ENCODE measurements around the gene SVIL. TPM values are rescaled to one million over a fixed set of nuclear protein-coding genes. Genes with fewer than 3 reads are reported as not detected.
"Not testable (repeated sequence)": the region's sequence is repeated elsewhere in the genome, so short reads cannot be mapped to it uniquely, and the experiment has no call there.

SVIL gene
- polyA plus RNA-seq, 1 experiment = 5.7 TPM

DNA sequence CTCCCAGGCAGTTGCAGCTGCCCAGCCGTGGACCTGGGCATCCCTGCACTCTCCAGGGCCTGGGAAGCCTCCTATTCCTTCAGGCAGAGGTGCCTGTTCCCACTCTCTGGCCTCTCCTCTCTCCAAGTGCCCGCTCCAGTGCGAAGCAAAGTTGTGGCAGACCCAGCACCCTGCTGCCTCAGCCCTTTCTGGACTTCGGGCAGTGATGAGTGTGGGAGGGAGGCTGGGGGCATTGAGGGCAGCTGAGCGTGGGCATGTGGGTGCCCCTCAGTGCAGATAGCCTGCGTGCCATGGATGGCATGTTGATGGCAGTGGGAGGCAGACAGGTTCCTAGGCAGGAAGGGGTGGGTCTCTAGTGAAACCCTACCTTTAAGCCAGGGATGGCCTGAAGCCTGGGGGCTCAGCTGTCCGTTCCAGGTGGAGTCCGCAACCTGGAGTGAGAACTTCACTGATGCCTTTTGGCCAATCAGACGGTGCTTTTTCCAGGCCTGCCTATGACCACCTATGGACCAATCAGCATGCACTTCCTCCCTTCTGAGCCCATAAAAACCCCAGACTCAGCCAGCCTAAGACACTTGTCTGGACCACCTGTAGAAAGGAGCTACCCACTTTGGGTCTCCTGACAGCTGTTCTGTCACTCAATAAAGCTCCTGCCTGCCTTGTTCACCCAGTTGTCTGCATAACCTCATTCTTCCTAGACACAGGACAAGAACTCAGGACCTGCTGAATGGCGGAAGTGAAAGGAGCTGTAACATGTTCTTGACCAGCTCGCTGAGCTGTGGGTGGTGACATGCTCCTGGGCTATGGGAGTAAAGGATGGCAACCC, 26.1 kb downstream of the SVIL start:
- POLR2A ChIA-PET = no interaction called here
- Histone ChIP-seq H3K36me3 (ENCODE audit: control insufficient read depth, insufficient read depth, low read length) (no peaks in the 10 kb centered on the region), H3K4me3 (ENCODE audit: low read depth, low read length) (no peak overlapping the region), H3K27me3 (ENCODE audit: control insufficient read depth, insufficient read depth, low read length) (peaks cover 3% of the 10 kb centered on the region; the same call in 1 of the 2 replicates)
- TF ChIP-seq, protein P1, sequence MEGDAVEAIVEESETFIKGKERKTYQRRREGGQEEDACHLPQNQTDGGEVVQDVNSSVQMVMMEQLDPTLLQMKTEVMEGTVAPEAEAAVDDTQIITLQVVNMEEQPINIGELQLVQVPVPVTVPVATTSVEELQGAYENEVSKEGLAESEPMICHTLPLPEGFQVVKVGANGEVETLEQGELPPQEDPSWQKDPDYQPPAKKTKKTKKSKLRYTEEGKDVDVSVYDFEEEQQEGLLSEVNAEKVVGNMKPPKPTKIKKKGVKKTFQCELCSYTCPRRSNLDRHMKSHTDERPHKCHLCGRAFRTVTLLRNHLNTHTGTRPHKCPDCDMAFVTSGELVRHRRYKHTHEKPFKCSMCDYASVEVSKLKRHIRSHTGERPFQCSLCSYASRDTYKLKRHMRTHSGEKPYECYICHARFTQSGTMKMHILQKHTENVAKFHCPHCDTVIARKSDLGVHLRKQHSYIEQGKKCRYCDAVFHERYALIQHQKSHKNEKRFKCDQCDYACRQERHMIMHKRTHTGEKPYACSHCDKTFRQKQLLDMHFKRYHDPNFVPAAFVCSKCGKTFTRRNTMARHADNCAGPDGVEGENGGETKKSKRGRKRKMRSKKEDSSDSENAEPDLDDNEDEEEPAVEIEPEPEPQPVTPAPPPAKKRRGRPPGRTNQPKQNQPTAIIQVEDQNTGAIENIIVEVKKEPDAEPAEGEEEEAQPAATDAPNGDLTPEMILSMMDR (IDR thresholded peaks at IDR 0.05; ENCODE audit: insufficient read depth, low read depth, low read length) = no peak
- no peak for DNase-seq (ENCODE audit: low read depth)
- CTCF ChIA-PET = interaction anchor here (0.6 to 1.6 kb wide), 4 partner anchors 10 to 73 kb away, joined by 3 to 5 read pairs (median 4); no protein-coding TSS in a partner anchor

DNA sequence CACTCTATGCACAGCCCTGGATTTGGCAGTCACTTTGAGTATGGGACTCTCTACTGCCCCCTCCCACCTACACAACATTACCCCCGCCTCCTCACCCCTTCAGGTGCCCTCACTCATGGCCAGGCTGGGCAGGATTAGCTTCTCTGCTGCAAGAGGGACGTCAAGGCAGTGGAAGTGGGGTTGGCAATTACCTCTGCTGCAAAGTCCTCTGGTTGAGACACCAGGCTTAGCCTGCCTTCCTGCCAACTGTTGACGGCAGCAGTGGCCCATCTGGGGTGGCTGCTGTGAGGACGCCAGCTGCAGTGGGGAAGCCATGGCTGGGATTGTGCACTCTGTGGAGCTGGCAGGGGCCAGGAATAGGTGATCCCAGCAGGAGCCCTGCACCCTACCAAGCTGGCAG, 26.7 kb downstream of the SVIL start:
- Histone ChIP-seq H3K27me3 (ENCODE audit: control insufficient read depth, insufficient read depth, low read length) (peaks cover 3% of the 10 kb centered on the region; the same call in 1 of the 2 replicates), H3K36me3 (ENCODE audit: control insufficient read depth, insufficient read depth, low read length) (no peaks in the 10 kb centered on the region), H3K4me3 (ENCODE audit: low read depth, low read length) (no peak overlapping the region)
- POLR2A ChIA-PET = no interaction called here
- TF ChIP-seq, protein P1 (IDR thresholded peaks at IDR 0.05; ENCODE audit: insufficient read depth, low read depth, low read length) = no peak
- no peak for DNase-seq (ENCODE audit: low read depth)
- CTCF ChIA-PET = interaction anchor here (1.4 to 1.6 kb wide), 3 partner anchors 11 to 22 kb away, joined by 3 to 5 read pairs (median 5); no protein-coding TSS in a partner anchor

DNA sequence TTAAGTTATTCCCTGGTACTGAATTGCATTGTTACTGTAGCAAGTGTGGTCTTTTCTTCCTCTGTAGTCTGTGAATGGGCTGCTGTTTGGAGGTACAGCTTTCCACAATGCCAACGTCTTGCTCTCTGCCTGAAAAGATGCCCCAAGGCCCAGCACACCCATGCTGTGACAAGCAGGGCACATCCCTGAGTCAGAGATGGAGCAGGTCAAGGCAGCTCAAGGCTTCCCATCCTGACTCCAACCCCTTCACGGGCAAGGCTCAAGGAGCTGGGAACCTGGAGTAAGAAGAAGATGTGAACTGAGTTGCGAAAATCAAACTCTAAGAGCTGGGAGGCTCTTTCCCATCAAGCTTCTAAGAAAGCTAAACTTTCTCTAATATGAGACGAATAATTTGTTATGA, 27.2 kb downstream of the SVIL start:
- no peak for DNase-seq (ENCODE audit: low read depth)
- TF ChIP-seq, protein P1 (IDR thresholded peaks at IDR 0.05; ENCODE audit: insufficient read depth, low read depth, low read length) = no peak
- H3K36me3 ChIP-seq (ENCODE audit: control insufficient read depth, insufficient read depth, low read length) = no peaks in the 10 kb centered on the region
- H3K4me3 ChIP-seq (ENCODE audit: low read depth, low read length) = no peak overlapping the region
- ChIA-PET CTCF (interaction anchor here (1.4 to 1.6 kb wide), 3 partner anchors 12 to 21 kb away, joined by 3 to 5 read pairs (median 5); no protein-coding TSS in a partner anchor), POLR2A (no interaction called here)
- H3K27me3 ChIP-seq (ENCODE audit: control insufficient read depth, insufficient read depth, low read length) = peaks cover 3% of the 10 kb centered on the region; the same call in 1 of the 2 replicates

DNA sequence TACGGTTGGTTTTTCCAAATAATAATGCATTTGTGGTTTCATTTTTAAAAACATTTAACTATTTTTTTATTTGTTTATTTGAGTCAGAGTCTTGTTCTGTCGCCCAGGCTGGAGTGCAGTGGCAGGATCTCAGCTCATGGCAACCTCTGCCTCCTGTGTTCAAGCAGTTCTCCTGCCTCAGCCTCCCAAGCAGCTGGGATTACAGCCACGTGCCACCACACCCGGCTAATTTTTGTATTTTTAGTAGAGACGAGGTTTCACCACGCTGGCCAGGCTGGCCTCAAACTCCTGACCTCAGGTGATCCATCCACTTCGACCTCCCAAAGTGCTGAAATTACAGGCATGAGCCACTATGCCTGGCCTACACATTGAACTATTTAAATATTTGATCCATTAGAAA, 28.1 kb downstream of the SVIL start:
- POLR2A ChIA-PET; H3K4me3 ChIP-seq (ENCODE audit: low read depth, low read length); H3K36me3 ChIP-seq (ENCODE audit: control insufficient read depth, insufficient read depth, low read length); H3K27me3 ChIP-seq (ENCODE audit: control insufficient read depth, insufficient read depth, low read length); DNase-seq (ENCODE audit: low read depth); CTCF ChIA-PET: not testable (repeated sequence)

DNA sequence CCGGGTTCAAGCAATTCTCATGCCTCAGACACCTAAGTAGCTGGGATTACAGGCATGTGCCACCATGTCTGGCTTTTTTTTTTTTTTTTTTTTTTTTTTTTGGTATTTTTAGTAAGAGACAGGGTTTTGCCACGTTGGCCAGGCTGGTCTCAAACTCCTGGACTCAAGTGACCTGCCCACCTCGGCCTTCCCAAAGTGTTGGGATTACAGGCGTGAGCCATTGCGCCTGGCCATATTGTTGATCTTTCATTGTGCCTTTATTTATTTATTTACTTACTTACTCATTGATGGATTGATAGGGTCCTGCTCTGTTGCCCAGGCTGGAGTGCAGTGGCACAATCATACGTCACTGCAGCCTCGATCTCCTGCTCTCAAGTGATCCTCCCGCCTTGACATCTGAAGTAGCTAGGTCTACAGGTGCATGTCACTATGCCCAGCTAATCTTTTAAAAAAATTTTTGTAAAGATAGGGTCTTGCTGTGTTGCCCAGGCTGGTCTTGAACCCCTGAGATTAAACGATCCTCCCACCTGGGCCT, 30.4 kb downstream of the SVIL start:
- H3K4me3 ChIP-seq (ENCODE audit: low read depth, low read length) = no peak overlapping the region
- CTCF ChIA-PET = interaction anchor here (1.4 kb wide), 1 partner anchor 13 kb away, joined by 4 read pairs; no protein-coding TSS in a partner anchor
- H3K27me3 ChIP-seq (ENCODE audit: control insufficient read depth, insufficient read depth, low read length) = no peaks in the 10 kb centered on the region
- DNase-seq (ENCODE audit: low read depth) = no peak
- POLR2A ChIA-PET = no interaction called here
- TF ChIP-seq, protein P1 (IDR thresholded peaks at IDR 0.05; ENCODE audit: insufficient read depth, low read depth, low read length) = no peak
- H3K36me3 ChIP-seq (ENCODE audit: control insufficient read depth, insufficient read depth, low read length) = no peaks in the 10 kb centered on the region

Data from BJ (cell line).